GM19099 (cell line): ENCODE data around the gene UBAC2.

Experiments used
- POLR2A ChIP-seq: IDR thresholded peaks from 3 replicates; pipeline ENCODE4 v1.6.1; 2011; ENCODE audit warnings: low read depth; ENCODE audit not compliant: insufficient read length; ENCODE audit errors: extremely low read depth

UBAC2 gene

GRCh38 chr13:99432609-99433542 is 232.2 kb downstream of the UBAC2 start:
- TF ChIP-seq POLR2A = peak; percentile 4

GRCh38 chr13:99433543-99434075 is 233.0 kb downstream of the UBAC2 start:
- TF ChIP-seq POLR2A = no peak

DNA sequence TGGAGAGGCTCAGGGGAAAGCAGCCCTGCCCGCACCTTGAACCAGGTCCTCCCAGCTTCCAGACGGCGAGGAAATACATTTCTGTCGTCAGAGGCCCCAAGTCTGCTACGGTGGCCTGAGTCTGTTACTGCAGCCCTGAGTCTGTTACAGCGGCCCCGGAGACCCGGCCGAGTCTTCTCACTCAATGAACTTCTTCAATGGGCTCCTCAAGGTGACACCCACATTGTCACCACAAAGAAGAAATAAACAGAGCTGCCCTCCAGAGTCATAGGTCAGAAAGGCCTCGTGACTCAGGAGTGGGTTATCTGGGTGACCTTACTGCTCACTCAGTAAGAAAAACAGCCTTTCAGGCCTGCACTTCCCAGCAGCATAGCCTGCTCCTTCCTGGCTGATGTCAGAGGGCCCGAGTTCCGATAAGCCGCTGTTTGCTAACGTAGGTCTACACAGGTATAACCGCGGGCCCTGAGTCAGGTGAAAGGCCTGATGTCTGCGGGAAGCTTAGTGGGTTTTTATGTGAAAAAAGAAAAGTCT is 233.7 kb downstream of the UBAC2 start:
- TF ChIP-seq POLR2A = no peak

DNA sequence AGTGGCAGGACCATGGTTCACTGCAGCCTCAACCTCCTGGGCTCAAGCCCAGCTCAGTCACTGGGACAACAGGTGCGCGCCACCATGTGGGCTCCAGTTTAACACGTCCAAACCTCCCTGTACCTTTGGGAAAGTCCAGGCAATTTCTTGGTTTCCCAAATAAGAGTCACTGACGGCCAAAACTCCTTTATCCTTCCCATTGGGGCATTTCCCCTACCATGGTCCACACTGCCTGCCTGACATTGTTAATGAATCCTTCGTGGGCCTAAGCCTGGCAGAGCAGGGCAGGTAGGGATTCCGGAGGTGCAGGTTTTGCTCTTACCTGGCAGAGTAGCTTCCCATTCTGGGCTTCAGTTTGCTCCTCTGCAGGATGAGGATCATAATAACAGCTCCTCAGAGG is 234.5 kb downstream of the UBAC2 start:
- no peak for TF ChIP-seq POLR2A

DNA sequence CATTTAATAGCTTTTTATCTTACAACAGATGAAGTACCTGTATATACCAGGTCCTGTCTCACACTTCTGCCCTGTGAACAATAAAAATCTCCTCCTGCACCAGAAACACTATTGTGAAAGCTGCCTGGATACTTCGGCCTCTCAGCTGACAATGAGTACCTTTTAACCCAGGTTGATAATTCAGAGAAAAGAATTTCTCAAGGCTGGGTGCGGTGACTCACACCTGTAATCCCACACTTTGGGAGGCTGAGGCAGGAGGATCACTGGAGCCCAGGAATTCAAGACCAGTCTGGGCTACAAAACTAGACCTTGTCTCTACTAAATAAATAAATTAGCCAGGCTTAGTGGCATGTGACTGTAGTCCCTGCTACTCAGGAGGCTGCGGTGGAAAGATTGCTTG is 235.3 kb downstream of the UBAC2 start:
- no peak for TF ChIP-seq POLR2A
